SU-DHL-6 (cell line): ENCODE measurements around the gene TAF1C.

ENCODE experiments used
- H2AFZ ChIP-seq: fragments of 200-600 bp; sonication (generic); 2 replicates; pipeline ENCODE4 v1.6.1; 2014; ENCODE audit warnings: low read depth, mild to moderate bottlenecking, moderate library complexity, mixed read lengths, antibody characterized with exemption, low read length; ENCODE audit not compliant: severe bottlenecking
- H3F3A ChIP-seq: fragments of 200-600 bp; shearing (Covaris generic); 2 replicates; pipeline ENCODE4 v1.6.0; 2016; ENCODE audit warnings: antibody characterized with exemption, mild to moderate bottlenecking; ENCODE audit not compliant: insufficient read depth
- H3K27ac ChIP-seq: fragments of 200-600 bp; sonication (generic); 2 replicates; pipeline ENCODE4 v1.5.1; 2016; ENCODE audit warnings: low read depth, mild to moderate bottlenecking, low read length, moderate library complexity, mixed read lengths
- H3K27me3 ChIP-seq: fragments of 200-600 bp; sonication (generic), shearing (Covaris generic); 2 replicates; pipeline ENCODE4 v1.6.0; 2014; ENCODE audit warnings: mild to moderate bottlenecking, low read length
- H3K36me3 ChIP-seq: fragments of 200-600 bp; sonication (generic); 2 replicates; pipeline ENCODE4 v1.6.1; 2014; ENCODE audit warnings: mild to moderate bottlenecking, low read length, mixed read lengths
- H3K4me2 ChIP-seq: fragments of 300-600, 200-600 bp; shearing (Covaris generic), sonication (generic); 2 replicates; pipeline ENCODE4 v1.6.0; 2014; ENCODE audit warnings: low read length, low read depth, mild to moderate bottlenecking; ENCODE audit not compliant: poor library complexity, severe bottlenecking
- H3K4me3 ChIP-seq: fragments of 200-600 bp; sonication (generic); 2 replicates; pipeline ENCODE4 v1.5.1; 2014; ENCODE audit warnings: antibody characterized with exemption, low read length, mild to moderate bottlenecking, mixed read lengths; ENCODE audit not compliant: insufficient read depth, poor library complexity, severe bottlenecking
- H3K79me2 ChIP-seq: fragments of 200-600 bp; sonication (generic); 2 replicates; pipeline ENCODE4 v1.6.1; 2014; ENCODE audit warnings: mild to moderate bottlenecking, low read length, moderate library complexity; ENCODE audit not compliant: insufficient read depth
- H3K9ac ChIP-seq: fragments of 200-600 bp; sonication (generic); 2 replicates; pipeline ENCODE4 v1.7.0; 2014; ENCODE audit warnings: mild to moderate bottlenecking, low read length
- H3K9me2 ChIP-seq: fragments of 200-600 bp; sonication (generic); replicated peaks from 2 replicates; pipeline ENCODE4 v1.6.1; 2014; ENCODE audit warnings: low read length; ENCODE audit not compliant: insufficient read depth
- H3K9me3 ChIP-seq: fragments of 200-600 bp; sonication (generic); 2 replicates; pipeline ENCODE4 v1.6.1; 2014; ENCODE audit warnings: low read length, mixed read lengths; ENCODE audit not compliant: insufficient read depth
- H4K20me1 ChIP-seq: fragments of 200-600 bp; sonication (generic); 2 replicates; pipeline ENCODE4 v1.6.1; 2014; ENCODE audit warnings: low read depth, mild to moderate bottlenecking, antibody characterized with exemption, low read length, moderate library complexity, mixed read lengths
- EZH2phosphoT487 ChIP-seq: fragments of 200-600 bp; sonication (generic), shearing (Covaris generic); conservative IDR thresholded peaks from 2 replicates; pipeline ENCODE4 v1.6.1; 2018; ENCODE audit warnings: mild to moderate bottlenecking, antibody characterized with exemption, low read length, moderate library complexity, mixed read lengths
- TF ChIP-seq, protein P1 (sequence below): fragments of 200-600 bp; sonication (generic); IDR thresholded peaks from one replicate; pipeline ENCODE4 v1.5.1; 2017; ENCODE audit warnings: antibody characterized with exemption, mild to moderate bottlenecking, low read length, moderate library complexity; ENCODE audit not compliant: insufficient read depth, poor library complexity, severe bottlenecking

TAF1C gene

DNA sequence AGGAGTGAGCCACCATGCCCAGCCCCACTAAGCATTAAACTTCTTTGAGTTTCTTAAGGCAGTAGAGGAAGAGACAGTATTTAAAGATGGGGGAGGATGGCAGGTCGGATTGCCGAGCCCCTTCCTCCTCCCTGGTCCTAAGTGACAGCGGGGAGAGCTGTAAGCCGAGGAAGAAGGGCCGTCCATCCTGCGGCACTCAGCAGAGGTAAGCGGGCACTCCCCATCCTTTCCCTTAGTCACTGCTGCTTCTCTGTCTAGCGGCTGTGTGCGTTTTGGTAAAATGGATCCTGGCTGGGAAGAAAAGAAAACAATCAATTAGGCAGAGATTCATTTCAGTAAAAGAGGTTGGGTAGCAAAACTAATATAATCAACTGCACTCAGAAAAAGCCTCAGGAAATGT, 27.9 kb downstream of the TAF1C start:
- H3F3A ChIP-seq, result no peaks in the 10 kb centered on the region
- no peaks in the 10 kb centered on the region for H3K36me3 ChIP-seq
- no peaks in the 10 kb centered on the region for H3K27me3 ChIP-seq
- TF ChIP-seq EZH2phosphoT487, result no peak
- TF ChIP-seq, protein P1, sequence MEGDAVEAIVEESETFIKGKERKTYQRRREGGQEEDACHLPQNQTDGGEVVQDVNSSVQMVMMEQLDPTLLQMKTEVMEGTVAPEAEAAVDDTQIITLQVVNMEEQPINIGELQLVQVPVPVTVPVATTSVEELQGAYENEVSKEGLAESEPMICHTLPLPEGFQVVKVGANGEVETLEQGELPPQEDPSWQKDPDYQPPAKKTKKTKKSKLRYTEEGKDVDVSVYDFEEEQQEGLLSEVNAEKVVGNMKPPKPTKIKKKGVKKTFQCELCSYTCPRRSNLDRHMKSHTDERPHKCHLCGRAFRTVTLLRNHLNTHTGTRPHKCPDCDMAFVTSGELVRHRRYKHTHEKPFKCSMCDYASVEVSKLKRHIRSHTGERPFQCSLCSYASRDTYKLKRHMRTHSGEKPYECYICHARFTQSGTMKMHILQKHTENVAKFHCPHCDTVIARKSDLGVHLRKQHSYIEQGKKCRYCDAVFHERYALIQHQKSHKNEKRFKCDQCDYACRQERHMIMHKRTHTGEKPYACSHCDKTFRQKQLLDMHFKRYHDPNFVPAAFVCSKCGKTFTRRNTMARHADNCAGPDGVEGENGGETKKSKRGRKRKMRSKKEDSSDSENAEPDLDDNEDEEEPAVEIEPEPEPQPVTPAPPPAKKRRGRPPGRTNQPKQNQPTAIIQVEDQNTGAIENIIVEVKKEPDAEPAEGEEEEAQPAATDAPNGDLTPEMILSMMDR, result no peak
- H3K4me3 ChIP-seq, result no peak overlapping the region
- no peaks in the 10 kb centered on the region for H3K79me2 ChIP-seq
- H3K27ac ChIP-seq, result no peak overlapping the region
- no peaks in the 10 kb centered on the region for H3K9me2 ChIP-seq
- H3K9me3 ChIP-seq, result no peaks in the 10 kb centered on the region
- H2AFZ ChIP-seq, result no peak overlapping the region
- no peaks in the 10 kb centered on the region for H4K20me1 ChIP-seq
- no peak overlapping the region for H3K4me2 ChIP-seq
- H3K9ac ChIP-seq, result no peak overlapping the region

DNA sequence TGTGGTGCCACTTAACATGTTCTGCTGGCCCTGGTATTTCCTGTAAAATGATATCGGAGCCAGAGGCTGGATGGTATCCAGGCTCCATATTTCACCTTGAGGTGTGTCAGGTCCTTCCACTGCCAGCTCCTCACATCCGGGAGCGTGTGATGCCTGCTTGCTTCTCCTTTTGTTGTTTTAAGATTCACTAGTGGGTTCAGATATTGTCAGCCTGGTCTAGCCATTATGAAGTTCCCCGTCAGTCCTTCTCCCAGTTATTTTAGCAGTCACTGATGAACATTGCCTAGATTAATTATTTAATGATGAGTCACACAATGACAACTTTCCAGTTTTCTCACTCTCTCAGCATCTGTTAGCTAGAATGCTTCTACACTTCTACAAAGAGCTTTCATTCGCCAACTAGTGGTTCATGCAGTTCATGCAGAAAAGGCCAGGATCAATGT, 30.5 kb downstream of the TAF1C start:
- TF ChIP-seq, protein P1, result no peak
- no peak for TF ChIP-seq EZH2phosphoT487
- Histone ChIP-seq H3K9ac (no peak overlapping the region), H3K27ac (no peak overlapping the region)

DNA sequence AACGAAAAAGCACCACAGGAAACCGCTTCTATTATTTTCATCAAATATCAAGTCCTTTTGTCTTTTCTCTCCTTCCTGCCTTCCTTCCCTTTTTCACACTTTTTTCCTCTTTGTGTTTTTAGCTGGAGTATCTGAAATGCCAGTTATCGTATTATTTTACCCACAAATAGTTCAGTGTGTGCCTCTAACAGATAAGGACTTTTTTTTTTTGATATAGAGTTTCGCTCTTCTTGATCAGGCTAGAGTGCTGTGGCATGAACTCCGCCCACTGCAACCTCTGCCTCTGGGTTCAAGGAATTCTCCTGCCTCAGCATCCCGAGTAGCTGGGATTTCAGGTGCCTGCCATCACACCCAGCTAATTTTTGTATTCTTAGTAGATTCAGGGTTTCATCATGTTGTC, 31.1 kb downstream of the TAF1C start:
- no peaks in the 10 kb centered on the region for H3K9me3 ChIP-seq
- TF ChIP-seq EZH2phosphoT487, result no peak
- TF ChIP-seq, protein P1, result no peak
- H3K4me3 ChIP-seq, result no peak overlapping the region
- no peak overlapping the region for H3K27ac ChIP-seq
- H2AFZ ChIP-seq, result no peak overlapping the region
- no peak overlapping the region for H3K4me2 ChIP-seq
- H3K36me3 ChIP-seq, result no peaks in the 10 kb centered on the region
- no peaks in the 10 kb centered on the region for H3K79me2 ChIP-seq
- H3K9me2 ChIP-seq, result no peaks in the 10 kb centered on the region
- no peaks in the 10 kb centered on the region for H3K27me3 ChIP-seq
- H4K20me1 ChIP-seq, result no peaks in the 10 kb centered on the region
- H3K9ac ChIP-seq, result no peak overlapping the region
- no peaks in the 10 kb centered on the region for H3F3A ChIP-seq

More for the DNA sequence above, 30.5 kb downstream of the TAF1C start:
- Histone ChIP-seq H3K9me3 (no peaks in the 10 kb centered on the region), H4K20me1 (no peaks in the 10 kb centered on the region), H3K79me2 (no peaks in the 10 kb centered on the region), H3K4me3 (no peak overlapping the region), H3F3A (no peaks in the 10 kb centered on the region), H3K27me3 (no peaks in the 10 kb centered on the region), H3K4me2 (no peak overlapping the region), H3K9me2 (no peaks in the 10 kb centered on the region), H3K36me3 (no peaks in the 10 kb centered on the region), H2AFZ (no peak overlapping the region)
